SU-DHL-6 (cell line): ENCODE results near the gene MAN1A2.

Source experiments
- CTCF ChIP-seq: fragments of 200-600 bp; sonication (generic); IDR thresholded peaks from one replicate; pipeline ENCODE4 v1.5.1; 2017; ENCODE audit warnings: antibody characterized with exemption, mild to moderate bottlenecking, low read length, moderate library complexity; ENCODE audit not compliant: insufficient read depth, poor library complexity, severe bottlenecking
- EZH2phosphoT487 ChIP-seq: fragments of 200-600 bp; sonication (generic), shearing (Covaris generic); conservative IDR thresholded peaks from 2 replicates; pipeline ENCODE4 v1.6.1; 2018; ENCODE audit warnings: mild to moderate bottlenecking, antibody characterized with exemption, low read length, moderate library complexity, mixed read lengths

- TF ChIP-seq CTCF, result no peak
- no peak for TF ChIP-seq EZH2phosphoT487
These were observed 31.0 kb upstream of the MAN1A2 start for GRCh38 chr1:117336088-117336817.
